ENCODE data around the gene DCAF12. TPM values are rescaled to one million over a fixed set of nuclear protein-coding genes. Genes with fewer than 3 reads are reported as not detected.
"Not testable (repeated sequence)": the region's sequence is repeated elsewhere in the genome, so short reads cannot be mapped to it uniquely, and the experiment has no call there.

DCAF12 gene
- total RNA-seq, 1 experiment from 2014 or later = 86.3 TPM

GRCh38 chr9:34048727-34049629 lies 77.5 kb downstream of the DCAF12 start, which contains the start of gene UBAP2:
Gene UBAP2, minus strand, starts transcription at chr9:34048887. Its CDS starts 31,739 bp downstream, at chr9:34017148.
- Histone ChIP-seq H3K79me2 (ENCODE audit: low read length) (peaks cover 46% of the 10 kb centered on the region), H3K4me1 (ENCODE audit: low read length) (peaks cover 29% of the 10 kb centered on the region), H3K9me3 (ENCODE audit: low read length) (no peaks in the 10 kb centered on the region), H4K20me1 (ENCODE audit: insufficient read depth, low read depth, low read length) (peaks cover 8% of the 10 kb centered on the region; the same call in 1 of the 2 replicates), H3K36me3 (ENCODE audit: insufficient read depth, low read length) (no peaks in the 10 kb centered on the region; the same call in 1 of the 2 replicates), H3K4me3 (ENCODE audit: low read length) (peak within 1 kb of the TSS; percentile 99), H3K27ac (ENCODE audit: low read length) (peak within 1 kb of the TSS; percentile 74), H3K9me2 (replicated peaks; ENCODE audit: insufficient read depth, low read length) (no peaks in the 10 kb centered on the region), H2AFZ (ENCODE audit: low read length) (peak within 1 kb of the TSS; percentile 89; the same call in 1 of the 2 replicates), H3K27me3 (ENCODE audit: low read length) (no peaks in the 10 kb centered on the region), H3K4me2 (ENCODE audit: low read depth, low read length, poor library complexity, severe bottlenecking) (peak within 1 kb of the TSS; percentile 98), H3K9ac (ENCODE audit: low read length) (peak within 1 kb of the TSS; percentile 88)
- peak; percentile 98 for DNase-seq

- peaks cover 8% of the 10 kb centered on the region; the same call in 1 of the 2 replicates for H4K20me1 ChIP-seq (ENCODE audit: insufficient read depth, low read depth, low read length)
- H3K9me2 ChIP-seq (replicated peaks; ENCODE audit: insufficient read depth, low read length) = no peaks in the 10 kb centered on the region
- H3K9me3 ChIP-seq (ENCODE audit: low read length) = no peaks in the 10 kb centered on the region
- H3K4me1 ChIP-seq (ENCODE audit: low read length) = peaks cover 29% of the 10 kb centered on the region
- H2AFZ ChIP-seq (ENCODE audit: low read length) = peak overlapping the region; percentile 30; the same call in 1 of the 2 replicates
- DNase-seq = peak; percentile 86
- peak overlapping the region; percentile 98 for H3K4me2 ChIP-seq (ENCODE audit: low read depth, low read length, poor library complexity, severe bottlenecking)
- peak overlapping the region; percentile 74 for H3K27ac ChIP-seq (ENCODE audit: low read length)
- peaks cover 6% of the 10 kb centered on the region; the same call in 1 of the 2 replicates for H3K36me3 ChIP-seq (ENCODE audit: insufficient read depth, low read length)
- H3K9ac ChIP-seq (ENCODE audit: low read length) = peak overlapping the region; percentile 88
- H3K27me3 ChIP-seq (ENCODE audit: low read length) = no peaks in the 10 kb centered on the region
- H3K79me2 ChIP-seq (ENCODE audit: low read length) = peaks cover 55% of the 10 kb centered on the region
- peak overlapping the region; percentile 99 for H3K4me3 ChIP-seq (ENCODE audit: low read length)
Measured at GRCh38 chr9:34047864-34048726, 78.4 kb downstream of the DCAF12 start.

GRCh38 chr9:34046784-34047379 lies 79.6 kb downstream of the DCAF12 start:
- peaks cover 14% of the 10 kb centered on the region; the same call in 1 of the 2 replicates for H3K36me3 ChIP-seq (ENCODE audit: insufficient read depth, low read length)
- H4K20me1 ChIP-seq (ENCODE audit: insufficient read depth, low read depth, low read length) = peaks cover 8% of the 10 kb centered on the region; the same call in 1 of the 2 replicates
- H3K9me2 ChIP-seq (replicated peaks; ENCODE audit: insufficient read depth, low read length) = no peaks in the 10 kb centered on the region
- peak overlapping the region; percentile 99 for H3K4me3 ChIP-seq (ENCODE audit: low read length)
- H2AFZ ChIP-seq (ENCODE audit: low read length) = no peak overlapping the region
- peaks cover 67% of the 10 kb centered on the region for H3K79me2 ChIP-seq (ENCODE audit: low read length)
- no peaks in the 10 kb centered on the region for H3K9me3 ChIP-seq (ENCODE audit: low read length)
- H3K4me2 ChIP-seq (ENCODE audit: low read depth, low read length, poor library complexity, severe bottlenecking) = peak overlapping the region; percentile 98
- H3K9ac ChIP-seq (ENCODE audit: low read length) = peak overlapping the region; percentile 88
- H3K27me3 ChIP-seq (ENCODE audit: low read length) = no peaks in the 10 kb centered on the region
- DNase-seq = no peak
- H3K4me1 ChIP-seq (ENCODE audit: low read length) = peaks cover 29% of the 10 kb centered on the region
- H3K27ac ChIP-seq (ENCODE audit: low read length) = no peak overlapping the region

- Histone ChIP-seq H3K4me1 (ENCODE audit: low read length) (peaks cover 29% of the 10 kb centered on the region), H3K27ac (ENCODE audit: low read length) (no peak overlapping the region), H4K20me1 (ENCODE audit: insufficient read depth, low read depth, low read length) (peaks cover 8% of the 10 kb centered on the region; the same call in 1 of the 2 replicates), H2AFZ (ENCODE audit: low read length) (no peak overlapping the region), H3K36me3 (ENCODE audit: insufficient read depth, low read length) (peaks cover 16% of the 10 kb centered on the region; the same call in 1 of the 2 replicates), H3K4me3 (ENCODE audit: low read length) (no peak overlapping the region), H3K4me2 (ENCODE audit: low read depth, low read length, poor library complexity, severe bottlenecking) (peak overlapping the region; percentile 19), H3K79me2 (ENCODE audit: low read length) (peaks cover 75% of the 10 kb centered on the region), H3K9me2 (replicated peaks; ENCODE audit: insufficient read depth, low read length) (no peaks in the 10 kb centered on the region), H3K9me3 (ENCODE audit: low read length) (no peaks in the 10 kb centered on the region), H3K27me3 (ENCODE audit: low read length) (no peaks in the 10 kb centered on the region), H3K9ac (ENCODE audit: low read length) (no peak overlapping the region)
- no peak for DNase-seq
Measured at GRCh38 chr9:34045903-34046302, 80.6 kb downstream of the DCAF12 start.

- H2AFZ ChIP-seq (ENCODE audit: low read length); H3K4me3 ChIP-seq (ENCODE audit: low read length); H3K27ac ChIP-seq (ENCODE audit: low read length); H3K27me3 ChIP-seq (ENCODE audit: low read length); DNase-seq; H3K9ac ChIP-seq (ENCODE audit: low read length); H3K9me2 ChIP-seq (replicated peaks; ENCODE audit: insufficient read depth, low read length); H3K9me3 ChIP-seq (ENCODE audit: low read length); H3K4me2 ChIP-seq (ENCODE audit: low read depth, low read length, poor library complexity, severe bottlenecking); H4K20me1 ChIP-seq (ENCODE audit: insufficient read depth, low read depth, low read length): not testable (repeated sequence)
- H3K4me1 ChIP-seq (ENCODE audit: low read length) = peaks cover 11% of the 10 kb centered on the region
- H3K36me3 ChIP-seq (ENCODE audit: insufficient read depth, low read length) = peaks cover 25% of the 10 kb centered on the region; the same call in 1 of the 2 replicates
- peaks cover 84% of the 10 kb centered on the region for H3K79me2 ChIP-seq (ENCODE audit: low read length)
Measured at GRCh38 chr9:34042074-34042473, 84.4 kb downstream of the DCAF12 start.

GRCh38 chr9:34038851-34039250 lies 87.6 kb downstream of the DCAF12 start:
- not testable (repeated sequence) for H4K20me1 ChIP-seq (ENCODE audit: insufficient read depth, low read depth, low read length); H3K9me2 ChIP-seq (replicated peaks; ENCODE audit: insufficient read depth, low read length); H3K27ac ChIP-seq (ENCODE audit: low read length); H3K9me3 ChIP-seq (ENCODE audit: low read length); H2AFZ ChIP-seq (ENCODE audit: low read length); H3K27me3 ChIP-seq (ENCODE audit: low read length); H3K4me2 ChIP-seq (ENCODE audit: low read depth, low read length, poor library complexity, severe bottlenecking); H3K4me3 ChIP-seq (ENCODE audit: low read length); H3K9ac ChIP-seq (ENCODE audit: low read length); DNase-seq; H3K4me1 ChIP-seq (ENCODE audit: low read length)
- Histone ChIP-seq H3K36me3 (ENCODE audit: insufficient read depth, low read length) (peaks cover 25% of the 10 kb centered on the region; the same call in 1 of the 2 replicates), H3K79me2 (ENCODE audit: low read length) (peaks cover 83% of the 10 kb centered on the region)

- no peak overlapping the region for H3K4me2 ChIP-seq (ENCODE audit: low read depth, low read length, poor library complexity, severe bottlenecking)
- H3K79me2 ChIP-seq (ENCODE audit: low read length) = peaks cover 83% of the 10 kb centered on the region
- H3K4me3 ChIP-seq (ENCODE audit: low read length) = no peak overlapping the region
- no peak overlapping the region for H3K9ac ChIP-seq (ENCODE audit: low read length)
- peaks cover 21% of the 10 kb centered on the region for H3K36me3 ChIP-seq (ENCODE audit: insufficient read depth, low read length)
- H3K9me3 ChIP-seq (ENCODE audit: low read length) = no peaks in the 10 kb centered on the region
- peaks cover 15% of the 10 kb centered on the region; the same call in 1 of the 2 replicates for H4K20me1 ChIP-seq (ENCODE audit: insufficient read depth, low read depth, low read length)
- H3K27ac ChIP-seq (ENCODE audit: low read length) = no peak overlapping the region
- no peaks in the 10 kb centered on the region for H3K9me2 ChIP-seq (replicated peaks; ENCODE audit: insufficient read depth, low read length)
- no peak overlapping the region for H2AFZ ChIP-seq (ENCODE audit: low read length)
- no peaks in the 10 kb centered on the region for H3K4me1 ChIP-seq (ENCODE audit: low read length)
- no peaks in the 10 kb centered on the region for H3K27me3 ChIP-seq (ENCODE audit: low read length)
- no peak for DNase-seq
Measured at GRCh38 chr9:34037626-34038025, 88.9 kb downstream of the DCAF12 start.

Measured in Karpas-422 (cell line).